Middle frontal gyrus (tissue), 1 donor: ENCODE measurements around the gene XAB2.
A peak's percentile ranks its signal among the peaks of the same experiment; 100 is the strongest.

Experiments
- DNase-seq: peaks from one replicate; pipeline ENCODE4 v3.0.0-alpha.2; 2015; ENCODE audit warnings: low spot score; ENCODE audit errors: extremely low spot score

Gene XAB2

DNA sequence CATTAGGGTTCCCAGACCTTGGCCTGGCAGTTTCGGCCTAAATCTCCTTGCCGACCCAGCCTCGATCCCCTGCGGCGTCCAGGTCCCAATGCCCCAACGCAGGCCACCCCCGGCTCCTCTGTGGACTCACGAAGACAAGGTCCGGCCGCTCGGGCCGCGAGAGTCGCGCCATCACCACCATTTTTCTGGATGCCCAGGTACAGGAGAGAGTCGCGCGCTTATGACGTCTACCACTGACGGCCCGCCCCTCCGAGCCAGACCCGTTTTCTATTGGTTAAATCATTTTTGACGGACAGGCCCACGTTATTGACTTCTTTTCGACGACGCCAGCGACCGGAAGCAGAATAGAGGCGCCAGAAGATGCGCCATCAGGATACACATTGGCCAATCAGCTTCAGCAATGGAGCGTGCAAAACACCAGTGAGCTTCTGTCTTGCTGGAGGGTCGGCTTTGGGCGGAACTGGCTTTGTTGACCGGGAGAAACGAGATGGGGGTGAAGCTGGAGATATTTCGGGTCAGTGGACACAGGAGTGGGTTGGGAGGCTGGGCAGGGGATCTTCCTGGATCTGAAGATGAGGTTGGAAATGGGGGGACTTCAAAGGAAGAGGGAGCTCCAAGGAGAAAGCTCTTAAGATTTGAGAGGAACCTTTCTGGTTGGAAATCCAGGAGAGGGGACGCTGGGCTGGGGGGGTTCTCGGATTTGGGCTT lies at the start of gene XAB2, which contains the start of gene PET100:
TSS of gene XAB2 (minus strand) at position 199 of the 708 bp plus-strand sequence. CDS start at position 181, 18 bp downstream.
TSS of gene PET100 (plus strand) at position 447 of the 708 bp plus-strand sequence. CDS start at position 488, 41 bp downstream.
- DNase-seq: peak; percentile 99

DNA sequence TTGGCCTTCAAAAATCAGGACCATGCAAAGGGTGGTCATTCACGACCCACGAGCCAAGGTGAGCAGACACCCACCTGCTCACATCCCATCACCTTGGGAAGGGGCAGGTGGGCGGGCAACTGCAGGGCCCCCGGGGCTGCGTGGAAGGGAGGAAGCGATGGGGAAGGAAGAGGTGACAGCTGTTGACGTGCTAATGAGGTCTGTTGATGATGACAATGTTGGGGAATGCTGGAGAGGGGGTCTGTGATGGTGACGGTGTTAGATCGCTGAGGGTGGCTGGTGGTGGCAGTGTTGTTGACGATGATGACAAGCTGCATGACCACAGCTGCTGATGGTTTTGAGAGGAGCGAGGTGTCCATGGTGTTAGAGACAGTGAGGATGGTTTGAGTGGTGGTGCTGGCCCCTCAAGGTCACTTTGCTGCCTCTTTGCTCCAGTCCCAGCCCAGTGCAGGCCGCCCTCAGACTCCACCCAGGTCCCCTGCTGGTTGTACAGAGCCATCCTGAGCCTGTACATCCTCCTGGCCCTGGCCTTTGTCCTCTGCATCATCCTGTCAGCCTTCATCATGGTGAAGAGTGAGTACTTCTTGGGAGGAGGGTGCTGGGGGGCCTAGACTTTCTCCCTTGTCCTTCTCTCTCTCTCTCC lies 48.4 kb upstream of the XAB2 start:
- DNase-seq: no peak

DNA sequence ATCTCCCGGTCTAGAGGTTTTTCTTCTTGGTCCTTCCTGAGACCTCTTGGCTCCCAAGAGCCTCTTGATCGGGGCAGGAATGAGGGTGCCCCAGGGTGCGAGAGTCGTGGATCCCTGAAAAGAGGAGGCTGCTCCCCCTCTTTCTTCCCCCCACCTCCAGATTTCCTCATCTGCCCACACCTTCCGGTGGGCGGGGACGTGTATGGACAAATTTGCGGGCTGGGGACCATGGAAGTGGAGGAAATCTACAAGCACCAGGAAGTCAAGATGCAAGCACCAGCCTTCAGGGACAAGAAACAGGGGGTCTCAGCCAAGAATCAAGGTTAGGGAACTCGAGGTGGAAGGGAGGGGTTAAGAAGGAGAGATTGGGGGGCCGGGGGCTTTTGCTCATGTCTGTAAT lies 47.5 kb upstream of the XAB2 start, which contains the start of gene MCEMP1:
TSS of gene MCEMP1 (plus strand) at position 237 of the 400 bp plus-strand sequence. CDS start at position 268, 31 bp downstream.
- no peak for DNase-seq

DNA sequence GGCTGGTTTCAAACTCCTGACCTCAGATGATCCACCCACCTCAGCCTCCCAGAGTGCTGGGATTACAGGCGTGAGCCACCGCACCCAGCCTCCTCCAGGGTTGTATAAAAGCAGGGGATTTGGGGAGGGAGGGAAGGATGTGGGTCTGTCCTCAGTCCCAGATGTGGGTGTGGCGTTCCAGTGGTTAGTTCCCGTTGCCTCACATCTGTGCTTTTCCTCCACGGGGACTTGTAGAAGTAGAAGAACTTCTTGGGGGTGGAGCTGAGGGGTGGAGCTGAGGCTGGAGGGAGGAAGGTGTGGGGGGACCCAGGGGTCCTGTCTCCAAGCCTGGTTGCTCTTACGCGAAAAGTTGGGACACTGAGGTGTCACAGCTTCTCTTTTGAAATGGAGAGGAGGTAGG lies 47.0 kb upstream of the XAB2 start:
- no peak for DNase-seq

DNA sequence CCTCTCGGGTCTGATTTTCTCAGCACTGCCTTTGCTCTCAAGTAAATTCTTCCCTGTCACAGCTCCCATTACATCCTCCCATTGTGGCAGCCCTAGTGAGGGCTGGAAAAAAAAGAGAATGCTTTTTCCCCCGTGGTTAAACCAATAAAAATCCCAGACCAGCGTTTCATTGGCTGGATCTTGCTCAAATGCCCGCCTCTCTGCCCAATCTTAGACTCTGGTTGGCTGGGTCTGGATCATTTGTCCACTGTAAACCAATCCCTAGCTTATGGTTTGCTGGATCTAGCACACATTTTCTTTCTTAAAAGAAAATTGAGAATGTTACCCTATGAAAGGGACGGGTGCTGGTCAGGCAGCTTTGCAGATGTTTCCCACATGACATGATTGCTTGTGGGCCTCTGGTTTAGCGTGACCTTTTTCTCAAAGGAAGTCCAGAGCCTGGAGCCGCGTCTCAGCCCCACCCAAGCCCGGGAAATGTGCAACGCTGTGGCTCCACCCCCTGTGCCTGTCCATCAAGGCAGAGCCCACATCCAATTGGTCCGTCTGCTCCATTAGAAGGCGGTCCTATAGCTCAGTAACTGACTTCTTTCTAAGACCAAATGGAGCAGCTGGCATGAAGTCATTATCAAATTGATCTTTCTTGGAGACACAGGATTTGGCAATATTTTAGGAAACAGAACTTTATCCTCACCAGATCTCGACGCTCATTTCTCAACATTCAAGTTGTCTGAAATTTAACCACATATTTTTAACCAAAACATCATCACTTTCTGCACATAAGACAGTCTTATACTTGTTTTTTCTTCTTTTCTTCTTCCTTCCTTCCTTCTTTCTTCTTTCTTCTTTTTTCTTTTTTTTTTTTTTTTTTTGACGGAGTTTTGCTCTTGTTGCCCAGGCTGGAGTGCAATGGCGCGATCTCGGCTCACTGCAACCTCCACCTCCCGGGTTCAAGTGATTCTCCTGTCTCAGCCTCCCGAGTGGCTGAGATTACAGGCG lies 45.0 kb upstream of the XAB2 start:
- no peak for DNase-seq

DNA sequence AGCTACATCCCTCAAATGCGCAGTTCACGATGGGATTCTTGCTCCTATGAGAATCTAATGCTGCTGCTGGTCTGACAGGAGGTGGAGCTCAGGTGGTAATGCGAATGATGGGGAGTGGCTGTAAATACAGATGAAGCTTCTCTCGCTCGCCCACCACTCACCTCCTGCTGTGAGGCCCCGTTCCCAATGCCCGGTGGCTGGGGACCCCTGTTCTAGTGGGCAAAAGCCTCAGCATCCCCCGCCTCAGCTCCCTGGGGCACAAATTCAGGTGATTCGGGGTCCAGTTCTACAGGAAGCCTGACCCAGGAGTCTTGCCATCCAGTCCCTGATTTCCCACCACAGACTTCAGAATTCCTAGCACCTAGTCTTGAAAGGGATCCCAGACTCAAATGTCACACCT lies 43.2 kb upstream of the XAB2 start:
- DNase-seq: no peak

DNA sequence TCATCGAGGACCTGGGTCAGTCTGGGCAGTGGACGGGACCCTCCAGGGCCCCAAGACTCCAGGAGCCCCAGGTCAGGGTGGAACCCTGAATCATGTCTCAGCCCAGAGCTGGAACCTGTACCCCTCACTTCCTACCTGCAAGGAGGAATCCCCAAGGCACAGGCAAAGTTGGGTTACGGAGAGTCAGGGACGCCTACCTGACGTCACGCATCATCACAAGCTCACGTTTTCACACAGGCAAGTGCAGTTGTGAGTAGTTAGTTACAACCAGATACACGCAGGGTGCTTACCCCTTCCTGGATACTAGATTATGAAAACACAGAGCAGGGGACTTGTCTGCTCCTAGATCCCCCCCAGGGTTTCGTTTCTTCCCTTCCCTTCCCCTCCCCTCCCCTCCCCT lies 41.4 kb upstream of the XAB2 start:
- no peak for DNase-seq

DNA sequence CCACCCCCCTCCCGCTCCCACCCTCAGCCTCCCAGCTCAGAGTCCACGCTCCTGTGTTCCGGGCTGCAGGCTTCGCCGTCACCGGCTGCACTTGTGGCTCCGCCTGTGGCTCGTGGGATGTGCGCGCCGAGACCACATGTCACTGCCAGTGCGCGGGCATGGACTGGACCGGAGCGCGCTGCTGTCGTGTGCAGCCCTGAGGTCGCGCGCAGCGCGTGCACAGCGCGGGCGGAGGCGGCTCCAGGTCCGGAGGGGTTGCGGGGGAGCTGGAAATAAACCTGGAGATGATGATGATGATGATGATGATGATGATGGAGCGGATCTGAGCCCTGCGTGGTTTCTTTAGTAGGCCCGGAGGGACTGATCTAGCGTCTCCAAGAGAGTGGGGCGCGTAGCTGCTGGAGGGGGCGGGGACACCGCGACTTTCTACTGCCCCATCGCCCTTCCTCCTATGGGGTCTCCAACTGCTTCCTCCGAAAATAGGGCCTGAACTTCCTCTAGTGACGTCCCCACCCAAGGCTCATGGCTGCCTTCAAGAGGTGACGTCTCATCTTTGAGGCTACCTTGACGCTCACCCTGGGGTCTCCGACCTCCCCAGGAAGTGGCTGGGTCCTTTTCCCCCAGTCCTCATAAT lies 40.9 kb upstream of the XAB2 start:
- DNase-seq: no peak

DNA sequence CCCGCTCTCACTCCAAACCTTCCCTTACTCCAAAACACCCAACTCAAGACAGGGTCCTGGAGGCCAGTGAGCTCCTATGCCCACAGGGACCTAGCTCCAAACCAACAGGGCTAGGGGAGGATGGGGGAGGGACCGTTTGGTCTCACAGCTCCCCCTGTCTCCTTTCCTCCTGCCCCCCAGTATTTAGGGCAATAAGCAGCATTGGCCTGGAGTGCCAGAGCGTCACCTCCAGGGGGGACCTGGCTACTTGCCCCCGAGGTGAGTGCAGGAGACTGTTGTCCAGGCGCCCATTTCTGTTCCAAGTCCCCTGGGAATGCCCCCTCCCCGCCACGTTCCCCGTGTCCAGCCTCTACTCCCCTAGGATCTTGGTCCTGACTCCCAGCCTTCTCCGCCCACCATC lies 40.3 kb upstream of the XAB2 start:
- no peak for DNase-seq

DNA sequence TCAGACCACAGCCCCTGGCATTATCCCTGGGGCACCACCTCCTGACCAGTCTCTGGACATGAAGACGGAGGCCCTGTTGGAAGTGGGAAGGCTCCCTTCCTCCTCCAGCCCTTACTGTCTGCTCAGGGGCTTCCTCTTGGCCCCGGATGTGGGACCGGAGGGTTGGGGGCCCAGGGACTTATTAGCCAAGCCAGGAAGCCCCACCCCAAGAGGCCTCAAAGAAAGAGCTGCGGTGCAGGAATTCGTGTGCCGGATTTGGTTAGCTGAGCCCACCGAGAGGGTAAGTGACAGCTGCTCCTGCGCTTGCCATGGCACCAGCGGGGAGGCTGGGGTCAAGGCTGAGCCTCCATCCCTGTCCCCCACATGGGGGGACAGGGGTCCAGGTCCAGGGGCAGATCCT lies 39.5 kb upstream of the XAB2 start, which contains the start of gene RETN:
TSS of gene RETN (plus strand) at position 208 of the 400 bp plus-strand sequence. CDS start 278 bp downstream, outside the sequence.
- DNase-seq: no peak

DNA sequence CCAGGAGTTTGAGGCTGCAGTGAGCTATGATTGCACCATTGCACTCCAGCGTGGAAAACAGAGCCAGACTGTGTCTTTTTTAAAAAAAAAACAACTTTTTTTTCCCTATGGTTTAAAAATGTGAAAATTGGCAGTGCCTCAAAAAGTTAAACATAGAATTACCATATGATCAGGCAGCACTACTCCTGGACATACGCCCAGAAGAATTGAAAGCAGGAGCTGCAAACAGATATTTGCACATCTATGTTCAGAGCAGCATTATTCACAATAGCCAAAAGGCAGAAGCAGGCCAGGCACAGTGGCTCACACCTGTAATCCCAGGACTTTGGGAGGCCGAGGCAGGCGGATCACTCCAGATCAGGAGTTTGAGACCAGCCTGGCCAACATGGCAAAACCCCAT lies 35.7 kb upstream of the XAB2 start:
- DNase-seq: peak; percentile 44

DNA sequence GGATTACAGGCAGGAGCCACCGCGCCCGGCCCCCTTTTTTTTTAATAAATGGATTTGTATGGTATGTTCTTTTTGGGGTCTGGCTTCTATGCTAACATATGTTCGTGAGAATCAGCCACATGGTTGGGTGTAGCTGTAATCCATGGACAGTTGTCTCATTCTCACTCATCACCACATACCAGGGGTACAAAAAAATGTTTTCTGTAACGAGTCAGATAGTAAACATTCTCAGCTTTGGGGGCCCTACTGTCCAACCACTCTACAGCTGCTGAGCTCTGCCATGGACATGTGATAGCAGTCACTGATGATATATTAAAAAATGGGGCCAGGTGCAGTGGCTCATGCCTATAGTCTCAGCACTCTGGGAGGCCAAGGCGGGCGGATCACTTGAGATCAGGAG lies 34.4 kb upstream of the XAB2 start:
- DNase-seq: no peak

DNA sequence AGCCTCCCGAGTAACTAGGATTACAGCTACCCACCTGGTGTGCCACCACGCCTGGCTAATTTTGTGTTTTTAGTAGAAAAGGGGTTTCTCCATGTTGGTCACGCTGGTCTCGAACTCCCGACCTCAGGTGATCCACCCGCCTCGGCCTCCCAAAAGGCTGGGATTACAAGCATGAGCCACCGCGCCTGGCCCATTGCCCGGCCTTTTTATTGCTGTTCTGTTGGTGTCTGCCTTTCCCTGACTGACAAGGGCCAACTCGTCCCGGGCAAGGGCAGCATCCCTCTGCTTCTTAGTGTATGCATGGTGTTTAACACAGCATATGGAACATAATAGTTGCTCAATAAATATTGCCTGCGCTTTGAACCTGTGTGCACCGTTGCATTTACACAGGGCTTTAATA lies 33.3 kb upstream of the XAB2 start:
- DNase-seq: no peak

DNA sequence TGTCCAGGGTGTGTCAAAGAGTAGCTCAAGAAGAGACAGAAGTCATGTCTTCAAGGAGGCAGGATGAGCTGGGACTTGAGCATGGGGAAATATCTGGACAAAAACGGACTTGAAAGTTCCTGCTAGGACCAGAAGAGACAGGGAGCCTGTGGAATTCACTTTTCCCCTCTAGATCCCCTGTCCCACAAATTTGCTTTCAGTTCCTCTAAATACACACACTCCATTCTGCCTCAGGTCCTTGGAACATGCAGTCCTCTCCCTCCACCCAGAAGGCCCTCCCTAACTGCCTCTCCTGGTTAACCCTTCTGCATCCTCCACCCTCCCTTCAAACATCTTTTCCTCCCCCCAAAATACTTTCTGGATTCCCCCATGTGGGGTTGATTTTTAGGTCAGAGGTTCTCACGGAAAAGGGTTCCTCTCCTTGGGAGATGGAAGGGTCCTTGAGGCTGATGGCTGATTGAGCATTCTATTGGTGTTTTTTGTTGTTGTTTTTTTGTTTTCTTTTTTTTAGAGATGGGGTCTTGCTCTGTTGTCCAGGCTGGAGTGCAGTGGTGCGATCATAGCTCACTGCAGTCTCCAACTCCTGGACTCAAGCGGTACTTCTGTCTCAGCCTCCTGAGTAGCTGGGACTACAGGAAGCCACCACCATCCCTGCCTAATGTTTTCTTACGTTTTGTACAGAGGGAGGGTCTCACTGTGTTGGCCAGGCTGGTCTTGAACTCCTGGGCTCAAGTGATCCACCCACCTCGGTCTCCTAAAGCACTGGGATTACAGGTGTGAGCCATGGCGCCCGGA lies 32.6 kb upstream of the XAB2 start:
- no peak for DNase-seq

DNA sequence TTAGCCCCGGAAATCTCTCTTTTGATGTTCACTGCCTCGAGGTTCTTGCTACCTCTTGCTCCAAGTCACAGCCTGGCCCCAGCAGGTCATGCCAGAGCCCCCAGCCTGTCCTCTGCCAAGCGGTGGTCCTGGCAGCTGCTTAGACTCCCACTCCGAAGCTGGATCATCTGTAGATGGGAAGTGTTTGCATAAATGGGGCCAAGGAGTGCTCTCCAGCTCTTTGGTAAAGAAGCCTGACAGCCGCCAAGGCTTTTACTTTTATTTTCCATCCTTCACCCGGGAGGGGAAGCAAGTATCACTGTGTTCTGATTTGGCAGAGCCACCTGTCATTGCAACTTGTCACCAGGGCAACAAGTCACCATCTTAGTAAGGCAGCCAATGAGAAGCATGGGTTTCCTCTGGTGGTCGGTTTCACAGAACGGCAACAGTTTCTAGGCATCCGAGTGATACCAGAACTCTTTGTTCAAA lies 28.9 kb upstream of the XAB2 start:
- no peak for DNase-seq

DNA sequence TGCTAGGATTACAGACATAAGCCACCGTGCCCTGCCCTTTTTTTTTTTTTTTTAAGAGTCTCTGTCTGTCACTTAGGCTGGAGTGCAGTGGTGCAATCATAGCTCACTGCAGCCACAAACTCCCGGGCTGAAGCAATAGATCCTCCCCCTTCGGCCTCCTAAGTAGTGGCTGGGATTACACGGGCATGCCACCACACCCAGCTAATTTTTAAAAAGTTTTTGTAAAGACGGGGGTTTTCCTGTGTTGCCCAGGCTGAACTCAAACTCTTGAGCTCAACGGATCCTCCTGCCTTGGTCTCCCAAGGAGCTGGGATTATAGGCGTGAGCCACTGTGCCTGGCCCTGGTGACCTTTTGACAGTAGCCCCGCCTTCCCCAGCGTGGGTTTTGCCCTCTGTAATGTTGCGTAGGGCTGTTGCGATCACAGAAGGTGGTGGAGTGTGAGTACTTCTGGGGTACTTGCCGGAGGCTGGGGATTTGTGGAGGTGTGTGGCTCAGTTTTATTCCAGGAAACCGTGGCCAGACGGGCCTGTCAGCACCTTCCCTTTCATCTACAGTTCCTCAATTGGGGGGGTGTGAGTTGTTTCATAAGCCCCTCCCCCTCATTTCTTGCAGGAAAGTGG lies 27.9 kb upstream of the XAB2 start:
- DNase-seq: no peak

DNA sequence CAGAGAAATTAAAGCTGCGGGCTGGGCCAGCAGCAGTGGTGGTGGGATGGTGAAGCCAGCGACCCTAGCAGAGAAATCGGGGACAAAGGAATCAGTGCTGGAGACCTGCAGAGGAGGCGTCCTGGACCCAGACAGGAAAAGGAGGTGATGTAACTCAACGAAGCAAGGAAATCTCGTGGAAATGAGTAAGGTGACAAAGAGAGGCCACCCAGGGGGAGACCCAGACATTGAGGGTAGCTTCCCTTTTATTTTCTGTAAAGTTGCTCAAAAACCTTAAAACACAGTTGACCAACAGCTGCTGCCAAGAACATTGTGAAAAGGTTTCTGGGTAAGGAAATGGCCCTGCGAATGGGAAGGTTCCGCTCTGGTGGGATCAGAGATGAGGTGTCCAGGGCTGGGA lies 26.2 kb upstream of the XAB2 start:
- DNase-seq: no peak

DNA sequence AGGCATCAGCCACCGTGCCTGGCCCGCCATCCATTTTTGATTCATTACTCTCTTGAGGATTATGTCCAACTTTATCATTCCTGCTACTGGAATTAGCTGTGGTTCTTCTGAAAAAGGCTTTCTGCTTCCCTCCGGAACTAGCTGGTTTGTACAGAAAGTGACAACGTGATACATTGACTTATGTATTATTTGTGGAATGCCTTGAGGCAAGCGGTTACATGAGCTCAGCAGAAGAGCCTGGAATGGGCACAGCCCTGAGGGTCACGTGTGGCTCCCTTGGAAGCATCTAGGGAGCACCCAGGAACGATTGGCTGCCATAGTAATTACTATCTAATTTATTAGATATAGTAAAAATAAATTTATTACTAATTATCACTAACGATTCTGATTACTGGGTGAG lies 25.1 kb upstream of the XAB2 start:
- no peak for DNase-seq

DNA sequence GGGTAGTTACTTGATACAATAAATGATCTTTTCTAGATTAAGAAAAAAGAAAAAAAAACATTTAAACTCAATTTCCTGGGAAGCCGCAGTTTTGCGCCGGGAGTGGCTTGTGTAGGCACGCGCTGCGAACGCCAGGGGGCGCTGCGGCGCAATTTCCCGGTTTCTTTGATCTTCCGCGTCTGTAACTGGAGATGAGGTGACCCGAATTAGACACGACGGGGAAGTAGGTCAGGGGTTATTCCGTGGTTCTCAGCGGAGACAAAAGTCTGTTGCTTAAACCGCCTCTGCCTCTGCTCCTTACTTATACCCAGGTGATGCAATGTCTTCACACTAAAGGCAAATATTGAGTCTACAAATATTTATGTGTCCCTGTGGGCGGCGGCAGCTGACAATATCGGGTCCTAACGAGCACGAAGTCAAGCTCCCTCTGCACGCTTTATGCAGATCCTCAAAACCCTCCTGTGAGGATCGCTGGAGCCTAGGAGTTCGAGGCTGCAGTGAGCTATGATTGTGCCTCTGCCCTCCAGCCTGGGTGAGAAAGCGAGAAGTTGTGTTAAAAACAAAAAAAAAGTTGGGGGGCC lies 22.8 kb upstream of the XAB2 start:
- peak; percentile 34 for DNase-seq
